PC-3 (cell line): ENCODE results near the gene JMJD7.

Experiments
- EZH2 ChIP-seq: fragments of 300-600 bp; sonication (generic); IDR thresholded peaks from one replicate; pipeline ENCODE4 v1.6.1; 2017; ENCODE audit warnings: antibody characterized with exemption, mild to moderate bottlenecking, low read length; ENCODE audit not compliant: unreplicated experiment
- EZH2phosphoT487 ChIP-seq: fragments of 300-600 bp; sonication (generic); IDR thresholded peaks from 2 replicates; pipeline ENCODE4 v1.6.1; 2018; ENCODE audit warnings: mild to moderate bottlenecking, antibody characterized with exemption, low read length, borderline replicate concordance
- TF ChIP-seq, protein P1 (sequence below): fragments of 300-600 bp; sonication (generic); conservative IDR thresholded peaks from 2 replicates; pipeline ENCODE4 v1.5.1; 2017; ENCODE audit warnings: antibody characterized with exemption, low read depth, mild to moderate bottlenecking, low read length

DNA sequence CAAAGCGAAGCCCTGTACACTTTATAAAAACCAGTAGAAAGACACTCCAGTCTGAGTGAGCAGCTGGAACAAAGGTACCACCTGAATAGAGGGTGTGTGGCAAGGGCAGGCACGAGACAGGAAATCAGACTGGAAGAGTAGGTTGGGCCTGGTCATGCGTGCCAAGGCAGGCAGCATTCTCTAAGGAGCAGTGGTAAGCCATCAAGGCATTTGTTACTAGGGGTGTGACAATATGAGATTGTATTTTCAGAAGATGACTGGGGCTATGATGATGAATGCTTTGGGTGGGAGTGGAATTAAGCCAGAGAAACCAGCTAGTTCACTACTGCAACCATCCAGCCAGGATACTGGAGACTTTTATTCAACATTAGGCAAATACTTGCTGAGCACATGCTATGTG lies 5.0 kb downstream of the JMJD7 start:
- TF ChIP-seq, protein P1, sequence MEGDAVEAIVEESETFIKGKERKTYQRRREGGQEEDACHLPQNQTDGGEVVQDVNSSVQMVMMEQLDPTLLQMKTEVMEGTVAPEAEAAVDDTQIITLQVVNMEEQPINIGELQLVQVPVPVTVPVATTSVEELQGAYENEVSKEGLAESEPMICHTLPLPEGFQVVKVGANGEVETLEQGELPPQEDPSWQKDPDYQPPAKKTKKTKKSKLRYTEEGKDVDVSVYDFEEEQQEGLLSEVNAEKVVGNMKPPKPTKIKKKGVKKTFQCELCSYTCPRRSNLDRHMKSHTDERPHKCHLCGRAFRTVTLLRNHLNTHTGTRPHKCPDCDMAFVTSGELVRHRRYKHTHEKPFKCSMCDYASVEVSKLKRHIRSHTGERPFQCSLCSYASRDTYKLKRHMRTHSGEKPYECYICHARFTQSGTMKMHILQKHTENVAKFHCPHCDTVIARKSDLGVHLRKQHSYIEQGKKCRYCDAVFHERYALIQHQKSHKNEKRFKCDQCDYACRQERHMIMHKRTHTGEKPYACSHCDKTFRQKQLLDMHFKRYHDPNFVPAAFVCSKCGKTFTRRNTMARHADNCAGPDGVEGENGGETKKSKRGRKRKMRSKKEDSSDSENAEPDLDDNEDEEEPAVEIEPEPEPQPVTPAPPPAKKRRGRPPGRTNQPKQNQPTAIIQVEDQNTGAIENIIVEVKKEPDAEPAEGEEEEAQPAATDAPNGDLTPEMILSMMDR: no peak
- TF ChIP-seq EZH2 (no peak), EZH2phosphoT487 (no peak)
